Activated naive CD8-positive, alpha-beta T cell (primary cell): ENCODE measurements around the gene LAMB4.

Experiments
- H3K27ac Mint-ChIP-seq: one replicate; pipeline ENCODE4 v1.8.0; 2021; ENCODE audit warnings: mixed read lengths
- H3K27me3 Mint-ChIP-seq: one replicate; pipeline ENCODE4 v1.8.0; 2021; ENCODE audit warnings: mixed read lengths
- H3K36me3 Mint-ChIP-seq: one replicate; pipeline ENCODE4 v1.8.0; 2021; ENCODE audit warnings: mixed read lengths
- H3K4me1 Mint-ChIP-seq: one replicate; pipeline ENCODE4 v1.8.0; 2021; ENCODE audit warnings: low read depth, mixed read lengths
- H3K4me3 Mint-ChIP-seq: one replicate; pipeline ENCODE4 v1.8.0; 2021; ENCODE audit warnings: mild to moderate bottlenecking, mixed read lengths
- H3K9me3 Mint-ChIP-seq: one replicate; pipeline ENCODE4 v1.8.0; 2021; ENCODE audit warnings: low read depth, mixed read lengths

Gene LAMB4

GRCh38 chr7:108066486-108066885 lies 63.7 kb downstream of the LAMB4 start:
- Mint-ChIP-seq H3K4me3 (no peak overlapping the region), H3K4me1 (no peaks in the 10 kb centered on the region), H3K27me3 (no peaks in the 10 kb centered on the region), H3K36me3 (no peaks in the 10 kb centered on the region), H3K9me3 (no peaks in the 10 kb centered on the region), H3K27ac (no peak overlapping the region)

DNA sequence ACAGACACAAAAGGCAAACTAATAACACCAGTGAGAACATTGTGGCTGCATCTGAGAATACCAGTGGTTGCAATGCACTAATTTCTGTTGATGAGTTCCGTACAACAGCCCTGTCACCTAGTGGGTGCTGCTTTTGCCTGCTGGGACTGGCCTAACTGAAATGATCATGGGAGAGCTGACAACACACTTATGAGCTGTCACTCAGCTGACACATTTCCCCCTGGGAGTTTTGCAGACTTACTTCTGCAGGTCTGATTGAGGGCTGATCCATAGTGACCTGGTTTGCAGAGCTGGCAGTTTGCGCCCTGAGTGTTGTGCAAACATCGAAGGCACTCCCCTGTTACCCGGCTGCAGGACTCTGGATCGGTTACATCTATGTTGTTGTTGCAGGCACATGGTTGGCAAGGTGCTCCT lies 66.6 kb downstream of the LAMB4 start:
- peaks cover 8% of the 10 kb centered on the region for H3K27me3 Mint-ChIP-seq
- no peaks in the 10 kb centered on the region for H3K36me3 Mint-ChIP-seq
- H3K27ac Mint-ChIP-seq, result no peak overlapping the region
- no peaks in the 10 kb centered on the region for H3K4me1 Mint-ChIP-seq
- H3K4me3 Mint-ChIP-seq, result no peak overlapping the region
- H3K9me3 Mint-ChIP-seq, result no peaks in the 10 kb centered on the region

- H3K36me3 Mint-ChIP-seq, result no peaks in the 10 kb centered on the region
- H3K4me1 Mint-ChIP-seq, result no peaks in the 10 kb centered on the region
- no peaks in the 10 kb centered on the region for H3K9me3 Mint-ChIP-seq
- no peak overlapping the region for H3K27ac Mint-ChIP-seq
- peaks cover 8% of the 10 kb centered on the region for H3K27me3 Mint-ChIP-seq
- no peak overlapping the region for H3K4me3 Mint-ChIP-seq
These were observed 67.7 kb downstream of the LAMB4 start for GRCh38 chr7:108062250-108063014.

- no peaks in the 10 kb centered on the region for H3K36me3 Mint-ChIP-seq
- H3K27ac Mint-ChIP-seq, result no peak overlapping the region
These were observed 70.6 kb downstream of the LAMB4 start for GRCh38 chr7:108059526-108059925.

GRCh38 chr7:108057951-108058481 lies 72.1 kb downstream of the LAMB4 start:
- Mint-ChIP-seq H3K9me3 (no peaks in the 10 kb centered on the region), H3K27me3 (peaks cover 8% of the 10 kb centered on the region), H3K36me3 (no peaks in the 10 kb centered on the region), H3K4me1 (no peaks in the 10 kb centered on the region), H3K4me3 (no peak overlapping the region), H3K27ac (no peak overlapping the region)

More at GRCh38 chr7:108059526-108059925, 70.6 kb downstream of the LAMB4 start:
- Mint-ChIP-seq H3K27me3 (peaks cover 8% of the 10 kb centered on the region), H3K9me3 (no peaks in the 10 kb centered on the region), H3K4me1 (no peaks in the 10 kb centered on the region), H3K4me3 (no peak overlapping the region)

DNA sequence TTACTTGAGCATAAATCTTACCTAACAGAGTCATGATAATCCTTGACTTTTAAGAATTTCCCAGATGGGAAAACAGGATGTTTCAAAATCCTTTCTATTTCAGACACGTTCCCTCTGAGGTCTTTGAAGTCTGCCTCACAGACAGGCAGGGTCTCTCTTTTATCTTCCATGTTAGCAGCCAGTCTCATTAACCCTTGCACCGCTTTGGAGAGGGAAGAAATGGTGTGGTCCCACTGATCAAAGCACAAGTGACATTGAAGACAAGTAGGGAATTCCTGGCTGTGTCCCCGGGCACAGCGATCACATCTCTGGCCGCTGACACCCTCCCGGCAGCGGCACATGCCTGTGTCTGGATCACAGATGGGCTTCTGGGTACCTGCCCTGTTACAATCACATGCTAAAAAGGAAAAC lies 74.5 kb downstream of the LAMB4 start:
- Mint-ChIP-seq H3K36me3 (no peaks in the 10 kb centered on the region), H3K27me3 (peaks cover 7% of the 10 kb centered on the region), H3K9me3 (no peaks in the 10 kb centered on the region), H3K4me1 (peaks cover under 1% of the 10 kb centered on the region), H3K27ac (no peak overlapping the region), H3K4me3 (no peak overlapping the region)

DNA sequence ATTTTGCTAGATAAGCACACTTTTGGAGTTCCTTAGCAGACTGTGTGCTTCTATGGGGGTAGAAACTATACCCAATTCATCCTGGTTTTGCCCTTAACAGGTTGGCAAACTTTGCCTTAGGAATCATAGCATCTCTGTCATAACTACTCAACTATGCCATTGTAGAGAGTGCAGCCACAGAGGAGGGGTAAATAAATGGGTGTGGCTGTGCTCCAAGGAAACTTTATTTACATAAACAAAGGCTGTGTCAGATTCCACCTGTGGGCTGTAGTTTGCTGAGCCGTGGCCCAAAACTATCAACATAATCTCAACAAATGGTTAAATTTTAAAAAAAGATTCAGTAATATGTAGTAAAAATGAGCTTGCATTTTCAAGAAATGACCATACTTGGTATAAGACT lies 75.6 kb downstream of the LAMB4 start:
- H3K4me3 Mint-ChIP-seq, result no peak overlapping the region
- H3K4me1 Mint-ChIP-seq, result peaks cover 4% of the 10 kb centered on the region
- peaks cover 2% of the 10 kb centered on the region for H3K27me3 Mint-ChIP-seq
- H3K27ac Mint-ChIP-seq, result no peak overlapping the region
- no peaks in the 10 kb centered on the region for H3K9me3 Mint-ChIP-seq
- no peaks in the 10 kb centered on the region for H3K36me3 Mint-ChIP-seq

GRCh38 chr7:108053250-108053649 lies 76.9 kb downstream of the LAMB4 start:
- H3K4me3 Mint-ChIP-seq, result no peak overlapping the region
- peaks cover 6% of the 10 kb centered on the region for H3K4me1 Mint-ChIP-seq
- H3K9me3 Mint-ChIP-seq, result no peaks in the 10 kb centered on the region
- H3K27me3 Mint-ChIP-seq, result no peaks in the 10 kb centered on the region
- H3K27ac Mint-ChIP-seq, result no peak overlapping the region
- H3K36me3 Mint-ChIP-seq, result no peaks in the 10 kb centered on the region

GRCh38 chr7:108051454-108051853 lies 78.7 kb downstream of the LAMB4 start:
- Mint-ChIP-seq H3K9me3 (no peaks in the 10 kb centered on the region), H3K27ac (no peak overlapping the region), H3K4me3 (no peak overlapping the region), H3K27me3 (no peaks in the 10 kb centered on the region), H3K4me1 (peaks cover 8% of the 10 kb centered on the region), H3K36me3 (no peaks in the 10 kb centered on the region)

- H3K36me3 Mint-ChIP-seq, result no peaks in the 10 kb centered on the region
- no peaks in the 10 kb centered on the region for H3K9me3 Mint-ChIP-seq
- H3K27me3 Mint-ChIP-seq, result no peaks in the 10 kb centered on the region
- no peak overlapping the region for H3K27ac Mint-ChIP-seq
- peaks cover 8% of the 10 kb centered on the region for H3K4me1 Mint-ChIP-seq
- no peak overlapping the region for H3K4me3 Mint-ChIP-seq
These were observed 80.2 kb downstream of the LAMB4 start for GRCh38 chr7:108049962-108050361.

DNA sequence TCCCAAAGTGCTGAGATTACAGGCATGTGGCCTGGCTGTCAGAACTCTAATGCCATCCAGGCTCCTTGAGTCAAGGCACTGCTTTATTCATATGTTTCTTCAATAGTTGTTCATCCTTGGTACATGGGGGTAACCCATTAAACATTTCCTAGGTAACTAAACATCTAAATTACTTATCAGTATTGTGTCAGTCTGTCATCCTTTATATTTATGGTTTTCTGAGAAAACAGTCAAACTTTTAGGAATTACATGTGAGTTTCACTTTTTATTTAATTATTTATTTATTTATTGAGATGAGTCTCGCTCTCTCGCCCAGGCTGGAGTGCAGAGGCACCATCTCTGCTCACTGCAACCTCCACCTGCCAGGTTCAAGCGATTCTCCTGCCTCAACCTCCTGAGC lies 81.7 kb downstream of the LAMB4 start:
- H3K4me1 Mint-ChIP-seq, result peaks cover 8% of the 10 kb centered on the region
- H3K4me3 Mint-ChIP-seq, result no peak overlapping the region
- H3K9me3 Mint-ChIP-seq, result no peaks in the 10 kb centered on the region
- no peaks in the 10 kb centered on the region for H3K27me3 Mint-ChIP-seq
- no peak overlapping the region for H3K27ac Mint-ChIP-seq
- no peaks in the 10 kb centered on the region for H3K36me3 Mint-ChIP-seq

GRCh38 chr7:108046952-108047506 lies 83.1 kb downstream of the LAMB4 start:
- H3K36me3 Mint-ChIP-seq, result no peaks in the 10 kb centered on the region
- H3K27ac Mint-ChIP-seq, result no peak overlapping the region

GRCh38 chr7:108045669-108046068 lies 84.5 kb downstream of the LAMB4 start:
- H3K4me3 Mint-ChIP-seq, result no peak overlapping the region
- no peaks in the 10 kb centered on the region for H3K36me3 Mint-ChIP-seq
- no peaks in the 10 kb centered on the region for H3K9me3 Mint-ChIP-seq
- no peak overlapping the region for H3K27ac Mint-ChIP-seq
- peaks cover 8% of the 10 kb centered on the region for H3K4me1 Mint-ChIP-seq
- no peaks in the 10 kb centered on the region for H3K27me3 Mint-ChIP-seq

More at GRCh38 chr7:108046952-108047506, 83.1 kb downstream of the LAMB4 start:
- Mint-ChIP-seq H3K4me1 (peaks cover 8% of the 10 kb centered on the region), H3K9me3 (no peaks in the 10 kb centered on the region), H3K27me3 (no peaks in the 10 kb centered on the region), H3K4me3 (no peak overlapping the region)

DNA sequence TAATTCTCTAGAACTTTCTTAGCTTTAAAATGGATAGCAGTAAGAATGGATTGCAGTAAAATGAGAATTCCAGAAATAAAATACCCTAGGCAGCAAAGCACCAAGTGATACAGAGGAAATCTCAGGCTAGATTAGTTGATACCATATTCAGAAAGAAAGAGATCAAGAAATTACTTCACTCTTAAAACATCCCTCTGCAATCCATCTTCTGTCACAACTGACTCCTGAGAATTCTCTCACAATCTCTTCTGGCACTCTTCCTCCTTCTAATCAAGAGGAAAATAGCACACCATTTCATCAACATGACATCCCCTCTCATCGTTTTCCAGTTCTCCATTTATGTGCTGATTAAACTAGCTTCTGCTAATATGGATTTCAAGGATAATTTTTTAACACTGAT lies 85.0 kb downstream of the LAMB4 start:
- Mint-ChIP-seq H3K36me3 (no peaks in the 10 kb centered on the region), H3K27me3 (no peaks in the 10 kb centered on the region), H3K27ac (no peak overlapping the region), H3K9me3 (no peaks in the 10 kb centered on the region), H3K4me3 (no peak overlapping the region), H3K4me1 (peaks cover 5% of the 10 kb centered on the region)

- Mint-ChIP-seq H3K9me3 (no peaks in the 10 kb centered on the region), H3K36me3 (no peaks in the 10 kb centered on the region), H3K4me3 (no peak overlapping the region), H3K27me3 (peaks cover 5% of the 10 kb centered on the region), H3K27ac (no peak overlapping the region), H3K4me1 (peaks cover 4% of the 10 kb centered on the region)
These were observed 85.8 kb downstream of the LAMB4 start for GRCh38 chr7:108044345-108044744.
